HUES48 (cell line): ENCODE results near the gene C5orf47.

Experiments
- H3K27ac ChIP-seq: one replicate; pipeline ENCODE4 v1.7.0; 2013; ENCODE audit warnings: low read depth, low read length, inconsistent platforms
- H3K27me3 ChIP-seq: 2 replicates; pipeline ENCODE4 v1.6.1; 2013; ENCODE audit warnings: mild to moderate bottlenecking, low read length; ENCODE audit not compliant: control insufficient read depth, insufficient read depth
- H3K36me3 ChIP-seq: 2 replicates; pipeline ENCODE4 v1.6.1; 2013; ENCODE audit warnings: low read length; ENCODE audit not compliant: control insufficient read depth, insufficient read depth
- H3K4me1 ChIP-seq: 2 replicates; pipeline ENCODE4 v1.6.1; 2013; ENCODE audit warnings: mild to moderate bottlenecking, low read length; ENCODE audit not compliant: control insufficient read depth, insufficient read depth
- H3K4me3 ChIP-seq: 2 replicates; pipeline ENCODE4 v1.5.1; 2013; ENCODE audit warnings: mild to moderate bottlenecking, low read depth, low read length
- H3K9ac ChIP-seq: 2 replicates; pipeline ENCODE4 v1.6.1; 2013; ENCODE audit warnings: mild to moderate bottlenecking, low read depth, low read length, moderate library complexity
- H3K9me3 ChIP-seq: 2 replicates; pipeline ENCODE4 v1.6.1; 2013; ENCODE audit warnings: low read length; ENCODE audit not compliant: control insufficient read depth, insufficient read depth

The C5orf47 gene

DNA sequence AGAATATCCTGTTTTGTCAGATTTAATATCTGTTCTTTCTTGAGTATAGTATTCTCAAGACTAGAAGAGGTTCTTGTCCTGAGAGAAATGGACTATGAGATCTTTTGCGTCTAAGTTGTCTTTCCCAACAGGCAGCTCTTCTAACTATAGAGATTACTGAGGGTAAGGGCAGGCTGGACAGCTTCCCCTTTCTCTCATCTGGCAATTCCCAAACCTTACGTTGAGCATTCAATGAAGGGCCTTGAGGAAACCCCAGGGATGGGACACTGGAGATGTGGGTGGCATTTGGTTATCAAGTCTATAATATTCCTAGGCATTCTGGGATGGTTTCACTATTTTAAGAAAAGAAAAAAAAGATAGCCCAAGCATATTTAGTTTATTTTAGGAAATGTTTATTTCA is 28.0 kb upstream of the C5orf47 start:
- no peaks in the 10 kb centered on the region for H3K27me3 ChIP-seq
- peaks cover 19% of the 10 kb centered on the region for H3K4me1 ChIP-seq
- no peak overlapping the region for H3K27ac ChIP-seq

DNA sequence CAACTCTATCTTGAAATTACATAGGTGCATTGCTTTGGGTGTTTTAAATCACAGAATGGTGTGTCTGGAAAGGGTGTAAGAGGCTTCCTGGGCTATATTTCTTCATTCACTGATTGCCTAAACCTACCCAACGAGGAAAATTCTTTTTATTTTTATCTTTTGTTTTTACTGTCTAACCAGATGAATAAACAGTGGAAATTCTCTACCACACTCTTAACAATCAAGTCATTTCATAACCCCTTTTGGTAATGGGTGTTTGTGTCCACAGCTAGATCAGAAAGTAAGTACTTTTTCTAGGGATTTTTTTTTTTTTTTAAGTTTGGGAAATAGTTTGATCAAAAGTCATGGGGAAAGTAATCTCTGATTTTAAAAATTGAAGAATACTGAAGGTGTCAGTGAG is 27.6 kb upstream of the C5orf47 start:
- Histone ChIP-seq H3K4me1 (peaks cover 19% of the 10 kb centered on the region), H3K9me3 (no peaks in the 10 kb centered on the region), H3K27ac (no peak overlapping the region), H3K27me3 (no peaks in the 10 kb centered on the region), H3K36me3 (no peaks in the 10 kb centered on the region), H3K9ac (no peak overlapping the region), H3K4me3 (no peak overlapping the region)

More for the DNA sequence above, 28.0 kb upstream of the C5orf47 start:
- Histone ChIP-seq H3K9ac (no peak overlapping the region), H3K4me3 (no peak overlapping the region), H3K9me3 (no peaks in the 10 kb centered on the region), H3K36me3 (peaks cover 3% of the 10 kb centered on the region; the same call in 1 of the 2 replicates)

DNA sequence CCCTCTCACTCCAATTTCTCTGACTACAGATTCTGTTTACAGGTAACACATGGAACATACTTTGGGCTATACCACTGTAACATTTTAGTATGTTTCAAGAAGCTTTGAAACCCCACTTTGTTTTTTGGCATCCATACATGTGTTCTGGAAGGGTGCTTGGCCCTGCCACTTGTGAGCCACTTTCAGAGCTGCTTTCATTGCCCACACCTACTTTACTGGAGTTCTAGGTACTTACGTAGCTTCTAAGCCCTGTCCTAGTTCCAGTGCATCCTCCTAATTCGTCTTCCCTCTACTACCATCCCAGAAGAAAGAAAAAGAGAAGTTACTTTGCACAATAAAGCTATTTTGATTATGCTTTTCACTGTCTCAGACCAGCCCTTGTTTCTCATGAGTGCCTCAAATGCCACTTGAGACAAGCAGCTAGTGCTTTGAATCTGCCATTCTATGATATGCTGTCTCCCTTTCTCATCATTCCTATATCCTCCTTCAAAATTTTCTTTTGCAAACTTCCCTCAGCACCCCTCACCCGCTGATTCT is 26.5 kb upstream of the C5orf47 start:
- no peaks in the 10 kb centered on the region for H3K36me3 ChIP-seq
- H3K9me3 ChIP-seq = no peaks in the 10 kb centered on the region
- H3K4me1 ChIP-seq = peaks cover 22% of the 10 kb centered on the region
- H3K9ac ChIP-seq = no peak overlapping the region
- peak overlapping the region; percentile 84 for H3K27ac ChIP-seq
- no peaks in the 10 kb centered on the region for H3K27me3 ChIP-seq
- no peak overlapping the region for H3K4me3 ChIP-seq

DNA sequence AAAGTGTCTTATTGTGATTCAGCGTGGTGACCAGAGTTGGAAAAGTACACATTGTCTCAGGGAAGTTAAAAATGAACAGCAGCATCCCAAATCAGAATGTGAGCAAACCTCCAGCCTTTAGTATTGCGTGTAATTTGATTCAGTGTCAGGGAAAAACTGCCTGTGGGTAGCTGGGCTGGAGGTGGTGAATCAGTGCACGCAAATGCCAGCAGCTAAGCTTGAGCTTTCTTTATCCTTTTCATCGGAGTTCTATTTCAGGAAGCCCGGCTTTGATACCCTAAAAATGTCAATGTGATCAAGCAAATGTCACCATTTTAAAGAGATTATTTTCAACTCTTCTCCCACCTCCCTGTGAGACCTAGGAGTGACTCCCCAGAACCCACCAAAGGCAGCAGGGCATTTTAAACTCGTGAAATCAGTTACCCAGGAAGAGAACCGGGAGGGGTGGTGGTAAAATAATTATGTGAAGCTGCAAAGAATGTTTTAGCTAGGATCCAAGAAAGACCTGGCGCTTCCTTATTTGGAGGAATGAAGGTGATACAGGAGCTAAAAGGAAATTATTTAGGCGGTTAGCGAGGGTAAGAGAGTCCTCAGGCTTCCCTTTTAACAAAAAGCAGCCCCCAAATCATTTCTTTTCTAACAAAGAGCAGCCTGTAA is 25.7 kb upstream of the C5orf47 start:
- Histone ChIP-seq H3K4me3 (no peak overlapping the region), H3K9ac (peak overlapping the region; percentile 71), H3K9me3 (no peaks in the 10 kb centered on the region), H3K27me3 (no peaks in the 10 kb centered on the region), H3K36me3 (no peaks in the 10 kb centered on the region), H3K27ac (peak overlapping the region; percentile 84), H3K4me1 (peaks cover 27% of the 10 kb centered on the region)

DNA sequence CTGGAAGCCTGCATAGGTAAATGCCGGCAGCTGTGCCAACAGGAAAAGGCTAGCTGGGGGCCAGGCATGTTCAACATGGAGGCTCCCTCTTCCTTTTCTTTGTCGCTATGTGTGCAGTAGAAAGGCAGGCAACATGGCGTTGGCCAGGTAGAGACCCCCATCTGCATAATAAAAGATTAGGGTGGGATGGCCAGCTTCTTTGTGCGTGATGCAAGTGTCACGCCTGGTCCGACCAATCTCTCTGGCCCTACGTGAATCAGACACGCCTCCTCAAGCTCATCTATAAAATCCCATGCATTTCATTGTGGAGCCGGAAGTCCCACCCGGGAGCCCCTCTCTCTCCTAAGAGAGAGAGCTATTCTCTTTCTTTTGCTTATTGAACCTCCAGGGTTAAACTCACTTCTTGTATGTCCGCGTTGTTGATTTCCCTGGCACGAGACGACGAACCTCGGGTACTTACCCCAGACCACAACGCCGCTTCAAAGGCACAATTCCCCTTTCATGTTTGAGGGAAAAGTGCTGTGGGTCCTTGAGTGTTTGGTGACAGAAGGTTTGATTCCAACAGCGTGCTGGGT is 25.0 kb upstream of the C5orf47 start:
- H3K4me3 ChIP-seq = no peak overlapping the region; the same call in 1 of the 2 replicates

DNA sequence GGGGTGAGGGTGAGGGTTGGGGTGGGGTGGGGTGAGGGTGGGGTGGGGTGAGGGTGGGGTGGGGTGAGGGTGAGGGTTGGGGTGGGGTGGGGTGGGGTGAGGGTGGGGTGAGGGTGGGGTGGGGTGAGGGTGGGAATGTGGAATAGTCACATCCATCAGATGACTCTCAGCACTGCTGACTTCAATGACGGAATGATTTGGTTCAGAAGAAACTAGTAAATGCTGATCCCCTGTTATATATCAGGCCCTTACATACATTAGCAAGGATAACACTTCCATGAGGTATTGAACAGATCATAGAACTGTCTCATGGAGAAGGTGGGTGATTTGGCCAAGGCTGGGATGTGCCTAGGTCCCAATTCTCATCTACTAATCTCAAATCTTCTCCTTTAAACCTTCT is 24.5 kb upstream of the C5orf47 start:
- no peak overlapping the region for H3K4me3 ChIP-seq
- H3K27ac ChIP-seq = no peak overlapping the region
- peaks cover 38% of the 10 kb centered on the region for H3K4me1 ChIP-seq
- H3K9ac ChIP-seq = no peak overlapping the region
- H3K9me3 ChIP-seq = no peaks in the 10 kb centered on the region
- H3K27me3 ChIP-seq = no peaks in the 10 kb centered on the region
- H3K36me3 ChIP-seq = no peaks in the 10 kb centered on the region

More for the DNA sequence above, 25.0 kb upstream of the C5orf47 start:
- H3K9ac ChIP-seq = peak overlapping the region; percentile 71
- H3K27ac ChIP-seq = peak overlapping the region; percentile 84
- no peaks in the 10 kb centered on the region for H3K9me3 ChIP-seq
- H3K27me3 ChIP-seq = no peaks in the 10 kb centered on the region
- H3K4me1 ChIP-seq = peaks cover 33% of the 10 kb centered on the region
- no peaks in the 10 kb centered on the region for H3K36me3 ChIP-seq

DNA sequence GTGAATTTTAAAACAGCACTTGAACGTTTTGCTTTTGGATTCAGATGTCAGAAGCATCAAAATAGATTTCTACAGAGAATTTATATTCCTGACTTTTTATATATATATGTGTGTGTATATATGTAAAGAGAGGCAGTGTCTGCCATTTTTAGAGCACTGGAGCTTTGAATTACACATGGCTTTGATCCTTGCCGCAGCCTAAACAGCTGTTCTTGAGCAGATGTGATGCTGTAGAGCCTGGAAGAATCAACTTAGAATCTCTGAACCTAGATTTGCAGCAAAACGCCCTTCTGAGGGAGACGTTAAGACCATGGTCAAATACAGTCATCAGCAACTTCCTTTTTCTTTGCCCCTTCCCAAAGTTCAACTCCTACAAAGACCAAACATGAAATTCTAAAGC is 21.7 kb upstream of the C5orf47 start:
- Histone ChIP-seq H3K36me3 (no peaks in the 10 kb centered on the region), H3K4me1 (peaks cover 53% of the 10 kb centered on the region), H3K27ac (no peak overlapping the region), H3K27me3 (no peaks in the 10 kb centered on the region), H3K9ac (no peak overlapping the region), H3K9me3 (no peaks in the 10 kb centered on the region), H3K4me3 (no peak overlapping the region)

DNA sequence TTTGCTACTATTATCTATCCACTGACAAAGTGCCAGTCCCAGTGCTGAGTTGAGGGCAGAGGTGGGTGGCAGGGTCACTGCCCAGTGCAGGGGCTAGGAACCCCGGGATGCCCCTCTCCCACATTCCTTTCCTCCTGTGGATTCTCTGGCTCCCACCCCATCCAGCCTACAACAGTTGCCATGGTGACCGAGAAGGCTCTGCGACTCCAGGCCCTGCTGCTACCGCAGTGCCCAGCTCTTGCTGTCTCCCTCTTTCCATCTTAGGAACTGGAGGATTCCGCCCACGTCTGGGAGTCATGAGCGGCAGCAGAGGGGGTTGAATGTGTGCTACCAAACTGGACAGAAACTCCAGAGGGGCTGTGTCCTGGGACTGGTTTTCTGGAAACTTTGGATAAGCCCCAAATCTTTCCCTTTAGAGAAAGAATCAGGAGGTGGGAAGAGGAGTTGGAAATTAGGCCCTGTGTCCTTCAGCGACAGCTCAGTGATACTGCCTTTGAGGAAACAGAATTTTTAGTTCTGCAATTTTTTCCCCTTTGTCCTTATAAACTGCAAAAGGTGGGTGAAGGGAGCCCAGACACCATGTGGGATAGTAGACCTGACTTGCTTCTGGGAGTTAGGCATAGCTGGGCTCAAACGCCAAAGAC is 20.7 kb upstream of the C5orf47 start:
- Histone ChIP-seq H3K27me3 (no peaks in the 10 kb centered on the region), H3K36me3 (no peaks in the 10 kb centered on the region), H3K4me3 (no peak overlapping the region), H3K4me1 (peaks cover 46% of the 10 kb centered on the region), H3K9ac (no peak overlapping the region), H3K27ac (no peak overlapping the region), H3K9me3 (no peaks in the 10 kb centered on the region)

DNA sequence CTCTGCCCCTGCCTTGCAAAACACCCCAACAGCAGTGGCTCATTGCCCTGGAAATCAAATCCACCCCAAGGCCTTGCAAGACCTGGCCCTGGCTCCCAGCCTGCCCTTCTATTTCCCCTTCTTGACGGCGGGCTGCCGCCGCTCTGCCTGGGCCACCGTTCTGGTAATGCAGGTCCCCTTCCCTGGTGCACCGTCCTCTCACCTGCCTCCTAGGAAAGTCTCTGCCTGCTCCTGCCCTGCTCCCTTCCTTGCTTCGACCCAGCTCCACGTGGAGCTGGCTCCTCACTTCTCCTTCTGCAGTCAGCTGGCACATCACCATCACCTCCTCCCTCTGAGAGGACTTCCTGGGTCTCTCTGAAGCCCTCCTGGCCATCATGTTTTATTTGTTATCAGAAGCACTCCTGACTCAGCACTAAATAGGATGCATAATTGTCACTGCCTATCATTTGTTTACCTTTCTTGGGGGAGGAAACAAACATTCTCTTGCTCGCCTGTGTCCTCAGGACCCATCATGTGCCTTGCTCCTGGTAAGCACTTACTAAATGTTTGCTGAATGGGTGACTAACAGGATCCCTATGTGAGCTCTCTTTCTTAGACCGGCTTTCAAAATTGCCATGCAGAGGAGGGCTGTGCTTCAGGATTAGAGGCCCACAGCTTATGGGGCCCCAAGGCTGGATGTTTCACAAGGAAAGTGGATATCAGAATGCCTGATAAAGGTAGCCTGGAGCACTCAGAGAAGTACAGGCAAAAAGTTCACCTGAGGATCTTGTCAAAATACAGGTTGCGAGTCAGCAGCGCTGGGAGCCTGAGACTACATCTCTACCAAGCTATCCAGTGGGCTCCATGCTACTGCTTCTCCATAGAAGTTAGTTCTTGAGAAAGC is 19.6 kb upstream of the C5orf47 start:
- peaks cover 45% of the 10 kb centered on the region for H3K4me1 ChIP-seq
- H3K36me3 ChIP-seq = no peaks in the 10 kb centered on the region
- H3K4me3 ChIP-seq = no peak overlapping the region
- H3K9me3 ChIP-seq = no peaks in the 10 kb centered on the region
- H3K27ac ChIP-seq = peak overlapping the region; percentile 89
- no peak overlapping the region for H3K9ac ChIP-seq
- no peaks in the 10 kb centered on the region for H3K27me3 ChIP-seq

DNA sequence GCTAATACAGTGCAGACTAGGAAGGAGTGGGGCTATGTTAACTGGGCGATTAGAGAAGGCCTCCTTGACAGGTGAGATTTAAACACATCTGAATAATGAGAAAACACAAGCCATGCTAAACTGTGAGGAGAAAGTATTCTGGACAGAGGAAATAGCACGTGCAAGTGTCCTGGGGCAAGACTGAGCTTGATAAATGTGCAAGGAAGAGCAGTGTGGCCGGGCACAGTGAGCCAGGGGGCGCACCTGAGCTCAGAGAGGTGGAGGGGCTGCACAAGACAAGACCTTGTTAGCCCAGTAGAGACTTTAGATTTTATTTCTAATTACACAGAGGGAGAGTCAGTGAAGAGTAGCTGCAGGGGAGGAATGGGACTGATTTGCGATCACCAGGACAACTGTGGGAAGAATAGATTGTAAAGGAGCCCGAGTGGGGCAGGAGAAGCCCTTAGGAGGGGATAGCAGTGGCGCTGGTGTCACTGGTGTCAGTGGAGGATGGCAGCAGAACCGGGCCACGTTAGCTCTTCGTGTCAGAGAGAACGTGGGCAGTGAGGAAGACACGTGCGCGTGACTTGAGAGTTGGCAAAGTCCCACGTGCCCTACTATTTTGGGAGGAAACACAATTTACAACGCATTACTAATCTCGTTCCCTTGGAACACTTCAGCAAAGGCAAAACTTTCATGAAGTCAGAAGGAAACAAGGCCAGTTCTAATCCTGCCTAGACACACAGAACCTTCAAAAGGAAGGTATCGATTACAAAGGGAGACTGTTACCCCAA is 17.9 kb upstream of the C5orf47 start:
- no peaks in the 10 kb centered on the region for H3K9me3 ChIP-seq
- no peaks in the 10 kb centered on the region for H3K27me3 ChIP-seq
- peaks cover 45% of the 10 kb centered on the region for H3K4me1 ChIP-seq
- no peaks in the 10 kb centered on the region for H3K36me3 ChIP-seq
- no peak overlapping the region for H3K9ac ChIP-seq
- no peak overlapping the region for H3K27ac ChIP-seq
- H3K4me3 ChIP-seq = no peak overlapping the region
